C4-2B (cell line): ENCODE data around the gene EVI5L.

Source experiments
- CTCF ChIP-seq: fragments of 450-650 bp; conservative IDR thresholded peaks from 2 replicates; pipeline ENCODE4 v1.5.1; 2017; ENCODE audit warnings: mild to moderate bottlenecking
- ZFX ChIP-seq: fragments of 450-650 bp; IDR thresholded peaks from 2 replicates; pipeline ENCODE4 v1.6.1; 2017

DNA sequence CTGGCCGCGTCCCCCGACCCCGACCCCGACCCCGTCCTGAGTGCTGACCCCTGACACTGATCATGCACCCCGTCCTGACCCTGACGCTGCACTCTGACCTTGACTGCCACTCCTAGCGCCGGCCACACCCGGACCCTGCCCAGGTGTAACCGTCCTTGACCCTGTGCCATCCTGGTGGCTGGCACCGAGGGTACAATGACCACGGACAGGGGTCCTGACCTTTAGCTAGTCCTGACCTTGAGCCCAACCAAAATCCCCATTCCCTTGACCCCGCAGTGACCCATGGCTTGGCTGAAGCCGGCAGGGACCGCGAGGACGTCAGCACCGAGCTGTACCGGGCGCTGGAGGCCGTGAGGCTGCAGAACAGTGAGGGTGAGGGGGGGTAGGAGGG, 41.1 kb upstream of the EVI5L start:
- TF ChIP-seq CTCF (no peak), ZFX (no peak)
